GM21717 (cell line): ENCODE data around the gene KIFC1.
"Not testable (repeated sequence)": the region's sequence is repeated elsewhere in the genome, so short reads cannot be mapped to it uniquely, and the experiment has no call there.

Experiments used
- ATAC-seq: cut with Tn5 transposase; IDR thresholded peaks from one replicate; pipeline ENCODE4 v1.9.1; 2021; ENCODE audit warnings: mild to moderate bottlenecking, moderate library complexity; ENCODE audit not compliant: unreplicated experiment

KIFC1 gene, protein sequence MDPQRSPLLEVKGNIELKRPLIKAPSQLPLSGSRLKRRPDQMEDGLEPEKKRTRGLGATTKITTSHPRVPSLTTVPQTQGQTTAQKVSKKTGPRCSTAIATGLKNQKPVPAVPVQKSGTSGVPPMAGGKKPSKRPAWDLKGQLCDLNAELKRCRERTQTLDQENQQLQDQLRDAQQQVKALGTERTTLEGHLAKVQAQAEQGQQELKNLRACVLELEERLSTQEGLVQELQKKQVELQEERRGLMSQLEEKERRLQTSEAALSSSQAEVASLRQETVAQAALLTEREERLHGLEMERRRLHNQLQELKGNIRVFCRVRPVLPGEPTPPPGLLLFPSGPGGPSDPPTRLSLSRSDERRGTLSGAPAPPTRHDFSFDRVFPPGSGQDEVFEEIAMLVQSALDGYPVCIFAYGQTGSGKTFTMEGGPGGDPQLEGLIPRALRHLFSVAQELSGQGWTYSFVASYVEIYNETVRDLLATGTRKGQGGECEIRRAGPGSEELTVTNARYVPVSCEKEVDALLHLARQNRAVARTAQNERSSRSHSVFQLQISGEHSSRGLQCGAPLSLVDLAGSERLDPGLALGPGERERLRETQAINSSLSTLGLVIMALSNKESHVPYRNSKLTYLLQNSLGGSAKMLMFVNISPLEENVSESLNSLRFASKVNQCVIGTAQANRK

DNA sequence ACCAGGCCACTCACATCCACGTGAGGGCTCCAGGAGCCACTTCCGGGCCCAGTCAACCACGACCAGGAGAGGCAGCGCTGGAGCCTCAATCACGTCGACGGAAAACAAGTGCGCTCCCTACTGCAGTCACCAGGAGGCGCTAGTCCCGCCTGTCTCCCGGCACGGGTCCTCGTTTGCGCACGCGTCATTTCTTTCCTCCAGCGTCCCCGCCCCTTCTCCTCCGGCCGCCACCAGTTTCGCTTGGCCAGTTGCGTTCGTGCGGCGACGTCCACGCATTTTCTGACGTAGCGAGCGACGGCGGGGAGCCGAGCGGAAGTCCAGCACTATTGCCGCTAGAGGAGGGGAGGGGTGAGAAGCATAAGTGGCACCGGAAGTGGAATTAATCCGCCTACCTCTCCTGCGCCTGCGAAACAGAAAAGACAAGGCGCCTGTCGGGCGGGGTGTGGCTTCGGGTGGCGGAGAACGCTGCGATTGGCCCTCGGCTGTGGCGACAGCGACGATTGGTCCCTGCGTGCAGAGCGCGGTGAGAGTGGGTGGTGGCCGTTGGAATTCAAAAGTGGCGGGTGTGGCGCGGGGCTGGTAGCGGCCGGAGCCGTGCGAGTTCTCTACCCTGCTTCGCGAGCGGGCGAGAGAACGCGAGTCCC, at the start of gene KIFC1:
KIFC1 (plus strand) TSS at position 546 of the 644 bp plus-strand sequence. CDS start 163 bp downstream, outside the sequence.
- peak; percentile 78 for ATAC-seq

GRCh38 chr6:33343606-33343952, 48.0 kb upstream of the KIFC1 start:
- ATAC-seq: not testable (repeated sequence)

GRCh38 chr6:33343953-33344611, 47.5 kb upstream of the KIFC1 start:
- no peak for ATAC-seq

GRCh38 chr6:33344701-33345697, 46.6 kb upstream of the KIFC1 start:
- no peak for ATAC-seq

DNA sequence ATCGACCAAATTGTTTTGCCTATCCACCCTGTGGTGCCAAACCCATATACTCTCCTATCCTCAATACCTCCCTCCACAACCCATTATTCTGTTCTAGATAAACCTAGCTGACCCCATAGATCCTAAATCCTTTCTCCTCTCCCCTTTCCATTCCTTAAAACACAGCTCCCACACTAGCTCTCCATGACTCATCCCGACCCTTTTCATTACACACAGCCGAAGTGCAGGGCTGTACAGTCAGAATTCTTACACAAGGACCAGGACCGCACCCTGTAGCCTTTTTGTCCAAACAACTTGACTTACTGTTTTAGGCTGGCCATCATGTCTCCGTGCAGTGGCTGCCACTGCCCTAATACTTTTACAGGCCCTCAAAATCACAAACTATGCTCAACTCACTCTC, 44.7 kb upstream of the KIFC1 start:
- ATAC-seq: not testable (repeated sequence)

DNA sequence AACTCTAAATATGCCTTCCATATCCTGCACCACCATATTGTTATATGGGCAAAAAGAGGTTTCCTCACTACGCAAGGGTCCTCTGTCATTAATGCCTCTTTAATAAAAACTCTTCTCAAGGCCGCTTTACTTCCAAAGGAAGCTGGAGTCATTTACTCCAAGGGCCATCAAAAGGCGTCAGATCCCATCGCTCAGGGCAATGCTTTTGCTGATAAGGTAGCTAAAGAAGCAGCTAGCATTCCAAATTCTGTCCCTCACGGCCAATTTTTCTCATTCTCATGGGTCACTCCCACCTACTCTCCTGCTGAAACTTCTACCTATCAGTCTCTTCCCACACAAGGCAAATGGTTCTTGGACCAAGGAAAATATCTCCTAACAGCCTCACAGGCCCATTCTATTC, 43.8 kb upstream of the KIFC1 start:
- ATAC-seq: no peak

- not testable (repeated sequence) for ATAC-seq
Measured at GRCh38 chr6:33355860-33356259, 35.8 kb upstream of the KIFC1 start.

DNA sequence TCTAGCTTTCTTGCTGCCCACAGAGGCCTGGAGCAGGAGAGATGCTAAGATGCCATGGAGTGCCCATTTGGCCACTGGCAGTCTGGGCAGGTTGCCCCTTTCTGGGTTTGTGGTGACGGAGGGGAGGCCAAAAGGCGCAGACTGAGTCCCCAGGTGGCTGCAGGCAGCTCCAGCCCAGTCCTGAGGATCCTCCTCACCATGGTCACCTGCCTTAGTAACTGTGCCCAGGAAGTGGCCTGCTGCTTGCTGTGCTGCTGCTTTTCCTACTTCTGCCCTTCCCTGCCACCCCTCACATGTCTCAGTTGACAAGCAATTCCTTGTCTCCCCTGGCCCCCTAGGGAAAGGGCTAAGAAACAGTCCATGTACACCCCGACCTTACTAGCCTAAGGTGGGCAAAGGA, 35.3 kb upstream of the KIFC1 start:
- ATAC-seq: no peak

GRCh38 chr6:33357160-33357871, 34.3 kb upstream of the KIFC1 start:
- not testable (repeated sequence) for ATAC-seq

DNA sequence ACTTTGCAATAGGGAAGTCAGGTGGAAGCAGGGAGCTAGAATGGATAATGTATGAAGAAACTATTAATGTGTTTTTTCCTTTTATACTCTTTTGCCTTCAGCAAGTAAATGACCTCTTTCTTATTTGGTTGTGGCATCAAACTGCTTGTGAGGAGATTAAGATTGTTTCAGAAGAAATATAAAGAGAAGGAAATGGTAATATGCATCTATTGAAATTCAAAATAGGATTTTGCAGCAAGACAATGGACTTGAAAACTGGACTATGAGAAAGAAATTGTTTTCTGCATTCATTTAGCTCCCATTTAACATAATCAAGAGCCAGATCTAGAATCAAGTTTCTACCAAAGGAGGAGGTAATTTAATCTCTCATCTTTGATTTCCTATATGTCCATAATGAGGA, 32.3 kb upstream of the KIFC1 start:
- no peak for ATAC-seq

DNA sequence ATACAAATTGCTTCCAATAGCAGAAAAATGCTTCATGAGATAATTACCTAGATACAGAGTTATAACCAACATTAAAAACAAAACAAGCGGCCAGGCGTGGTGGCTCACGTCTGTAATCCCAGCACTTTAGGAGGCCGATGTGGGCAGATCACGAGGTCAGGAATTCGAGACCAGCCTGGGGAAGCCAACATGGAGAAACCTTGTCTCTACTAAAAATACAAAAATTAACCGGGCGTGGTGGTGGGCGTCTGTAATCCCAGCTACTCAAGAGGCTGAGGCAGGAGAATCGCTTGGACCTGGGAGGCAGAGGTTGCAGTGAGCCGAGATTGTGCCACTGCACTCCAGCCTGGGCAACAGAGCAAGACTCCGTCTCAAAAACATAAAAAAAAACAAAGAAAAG, 28.1 kb upstream of the KIFC1 start:
- ATAC-seq: not testable (repeated sequence)

DNA sequence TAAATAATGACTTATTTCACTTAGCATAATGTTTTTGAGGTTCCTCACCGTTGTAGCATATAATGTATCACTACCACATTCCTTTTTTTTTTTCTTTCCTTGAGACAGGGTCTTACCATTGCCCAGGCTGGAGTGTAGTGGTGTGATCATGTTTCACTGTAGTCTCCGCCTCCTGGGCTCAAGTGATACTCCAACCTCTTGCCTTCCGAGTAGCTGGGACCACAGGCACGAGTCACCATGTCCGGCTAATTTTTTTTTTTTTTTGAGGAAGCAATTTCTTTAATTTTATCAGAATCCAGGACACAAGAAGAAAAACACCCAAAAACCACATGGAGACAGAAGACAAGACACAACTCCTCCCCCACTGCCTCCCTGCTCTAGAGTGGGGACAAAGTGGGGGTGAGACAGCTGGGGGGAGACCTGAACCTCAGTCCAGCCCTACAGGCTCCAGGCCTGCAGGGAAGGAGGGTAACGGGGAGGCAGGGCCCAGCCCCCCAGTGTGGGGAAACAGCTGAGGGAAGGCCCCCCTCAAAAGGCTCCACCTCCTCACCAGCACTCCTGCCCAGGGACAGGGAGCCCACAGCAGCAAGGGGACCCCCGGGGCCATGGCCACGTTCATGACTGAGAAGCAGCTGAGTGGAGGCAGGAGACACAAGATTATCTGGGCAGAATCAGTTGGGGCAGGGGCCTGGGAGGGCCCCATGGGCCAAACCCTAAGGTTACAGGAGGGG, 27.0 kb upstream of the KIFC1 start:
- not testable (repeated sequence) for ATAC-seq

DNA sequence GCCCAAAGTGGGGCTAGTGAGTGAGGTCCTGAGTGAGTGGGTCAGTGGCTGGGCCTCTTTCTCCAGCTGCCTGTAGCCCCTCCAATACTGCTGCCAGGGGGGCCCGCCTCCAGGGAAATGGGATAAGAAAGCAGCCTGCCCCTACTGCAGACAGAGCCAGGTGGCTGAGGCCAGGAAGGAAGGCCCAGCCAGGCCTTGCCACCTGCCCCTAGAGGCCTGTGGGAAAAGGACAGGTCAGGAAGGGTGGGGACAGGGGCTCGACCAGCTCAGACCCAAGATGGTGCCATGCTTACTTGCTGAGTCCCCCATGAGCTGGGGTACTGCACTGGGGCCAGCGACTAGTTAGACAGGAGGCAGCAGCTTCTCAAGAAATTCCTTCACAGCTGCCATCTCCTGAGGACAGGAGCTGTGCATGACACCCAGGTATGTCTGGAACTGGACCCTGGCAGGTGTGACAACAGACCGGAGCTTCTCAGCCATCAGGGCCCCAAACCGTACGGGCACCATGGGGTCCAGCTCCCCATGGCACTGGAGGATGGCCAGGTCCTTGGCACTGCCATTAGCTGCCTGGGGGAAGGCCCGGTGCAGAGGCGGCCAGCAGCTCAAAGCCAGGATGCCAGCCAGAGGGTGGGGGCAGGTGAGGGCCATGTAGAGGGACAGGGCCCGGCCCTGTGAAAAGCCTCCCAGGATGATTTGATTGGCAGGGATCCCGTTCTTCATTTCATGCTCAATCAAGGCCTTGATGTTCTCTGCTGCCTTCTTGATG, 26.2 kb upstream of the KIFC1 start:
- ATAC-seq: not testable (repeated sequence)

GRCh38 chr6:33367009-33367714, 24.5 kb upstream of the KIFC1 start:
- no peak for ATAC-seq

- ATAC-seq: not testable (repeated sequence)
Measured at GRCh38 chr6:33367715-33368025, 24.0 kb upstream of the KIFC1 start.

DNA sequence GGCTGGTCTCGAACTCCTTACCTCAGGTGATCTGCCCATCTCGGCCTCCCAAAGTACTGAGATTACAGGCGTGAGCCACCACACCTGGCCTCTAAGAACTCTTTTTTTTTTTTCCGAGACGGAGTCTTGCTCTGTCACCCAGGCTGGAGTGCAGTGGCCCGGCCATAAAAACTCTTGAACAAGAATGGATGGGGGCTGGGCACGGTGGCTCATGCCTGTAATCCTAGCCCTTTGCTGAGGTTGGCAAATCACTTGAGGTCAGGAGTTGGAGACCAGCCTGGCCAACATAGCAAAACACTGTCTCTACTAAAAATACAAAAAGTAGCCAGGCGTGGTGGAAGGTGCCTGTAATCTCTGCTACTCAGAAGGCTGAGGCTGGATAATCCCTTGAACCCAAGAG, 19.7 kb upstream of the KIFC1 start:
- not testable (repeated sequence) for ATAC-seq

GRCh38 chr6:33372526-33373123, 19.0 kb upstream of the KIFC1 start:
- ATAC-seq: no peak
